GM08714 (cell line): ENCODE results near the gene HOXB7.

ENCODE experiments used
- H3K4me3 ChIP-seq: fragments of 200-500 bp; sonication (Bioruptor generic); 2 replicates; pipeline ENCODE4 v1.5.1; 2014; ENCODE audit warnings: mild to moderate bottlenecking, low read length, inconsistent platforms
- ZNF274 ChIP-seq: IDR thresholded peaks from 2 replicates; pipeline ENCODE4 v1.6.1; 2012; ENCODE audit warnings: mild to moderate bottlenecking, low read depth, low read length

HOXB7 gene

GRCh38 chr17:48610282-48611211 lies at the start of gene HOXB7:
HOXB7 (minus strand) TSS chr17:48611017; CDS start chr17:48610918, 99 bp downstream.
- H3K4me3 ChIP-seq, result peak within 1 kb of the TSS; percentile 73
- TF ChIP-seq ZNF274, result no peak

- TF ChIP-seq ZNF274, result no peak
- H3K4me3 ChIP-seq, result no peak overlapping the region
These were observed 45.1 kb upstream of the HOXB7 start for GRCh38 chr17:48655913-48656312.

- TF ChIP-seq ZNF274, result no peak
- H3K4me3 ChIP-seq, result no peak overlapping the region
These were observed 38.9 kb upstream of the HOXB7 start for GRCh38 chr17:48649741-48650140.

- H3K4me3 ChIP-seq, result no peak overlapping the region
- no peak for TF ChIP-seq ZNF274
These were observed 37.1 kb upstream of the HOXB7 start for GRCh38 chr17:48647963-48648245.

GRCh38 chr17:48647103-48647962 lies 36.5 kb upstream of the HOXB7 start:
- peak overlapping the region; percentile 48 for H3K4me3 ChIP-seq

GRCh38 chr17:48646183-48647102 lies 35.6 kb upstream of the HOXB7 start:
- TF ChIP-seq ZNF274, result no peak
- H3K4me3 ChIP-seq, result peak overlapping the region; percentile 48

More at GRCh38 chr17:48647103-48647962, 36.5 kb upstream of the HOXB7 start:
- TF ChIP-seq ZNF274, result no peak

GRCh38 chr17:48645639-48646182 lies 34.9 kb upstream of the HOXB7 start:
- H3K4me3 ChIP-seq, result peak overlapping the region; percentile 3; the same call in 1 of the 2 replicates
- no peak for TF ChIP-seq ZNF274

GRCh38 chr17:48644910-48645557 lies 34.2 kb upstream of the HOXB7 start:
- TF ChIP-seq ZNF274, result no peak
- H3K4me3 ChIP-seq, result no peak overlapping the region; the same call in 1 of the 2 replicates

- TF ChIP-seq ZNF274, result no peak
- H3K4me3 ChIP-seq, result no peak overlapping the region
These were observed 33.3 kb upstream of the HOXB7 start for GRCh38 chr17:48644159-48644558.

- no peak for TF ChIP-seq ZNF274
- H3K4me3 ChIP-seq, result no peak overlapping the region
These were observed 32.8 kb upstream of the HOXB7 start for GRCh38 chr17:48643697-48644012.

GRCh38 chr17:48642843-48643696 lies 32.3 kb upstream of the HOXB7 start:
- H3K4me3 ChIP-seq, result no peak overlapping the region
- TF ChIP-seq ZNF274, result no peak

- no peak for TF ChIP-seq ZNF274
- H3K4me3 ChIP-seq, result no peak overlapping the region
These were observed 31.4 kb upstream of the HOXB7 start for GRCh38 chr17:48642059-48642842.
